Ecto neural progenitor cell (in vitro differentiated cells): ENCODE results near the gene ADGRG7.

Source experiments
- DNase-seq: peaks from one replicate; pipeline ENCODE4 v3.0.0-alpha.2; 2018; ENCODE audit warnings: low spot score

Gene ADGRG7

DNA sequence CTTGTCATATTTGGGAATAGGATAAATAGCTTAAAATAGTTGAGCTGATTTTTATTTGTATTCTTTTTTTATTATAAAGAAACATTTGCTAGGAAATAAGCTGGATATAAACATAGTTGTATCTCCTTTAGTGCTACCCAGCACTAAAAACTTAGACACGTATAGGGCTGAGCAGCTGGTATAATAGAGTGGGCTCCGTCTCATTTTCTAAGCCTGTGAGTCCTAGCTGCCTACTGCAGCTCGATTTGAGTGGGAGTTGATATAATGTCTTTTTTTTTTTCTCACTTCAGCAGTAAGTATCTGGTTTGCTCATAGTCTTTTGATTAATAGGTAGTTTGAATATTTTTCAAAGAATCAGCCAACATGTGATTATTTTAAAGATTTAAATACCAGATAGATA, 134.1 kb downstream of the ADGRG7 start:
- no peak for DNase-seq

GRCh38 chr3:100744671-100745070, 135.3 kb downstream of the ADGRG7 start:
- no peak for DNase-seq
